ENCODE measurements around the gene ZBTB25.

DNA sequence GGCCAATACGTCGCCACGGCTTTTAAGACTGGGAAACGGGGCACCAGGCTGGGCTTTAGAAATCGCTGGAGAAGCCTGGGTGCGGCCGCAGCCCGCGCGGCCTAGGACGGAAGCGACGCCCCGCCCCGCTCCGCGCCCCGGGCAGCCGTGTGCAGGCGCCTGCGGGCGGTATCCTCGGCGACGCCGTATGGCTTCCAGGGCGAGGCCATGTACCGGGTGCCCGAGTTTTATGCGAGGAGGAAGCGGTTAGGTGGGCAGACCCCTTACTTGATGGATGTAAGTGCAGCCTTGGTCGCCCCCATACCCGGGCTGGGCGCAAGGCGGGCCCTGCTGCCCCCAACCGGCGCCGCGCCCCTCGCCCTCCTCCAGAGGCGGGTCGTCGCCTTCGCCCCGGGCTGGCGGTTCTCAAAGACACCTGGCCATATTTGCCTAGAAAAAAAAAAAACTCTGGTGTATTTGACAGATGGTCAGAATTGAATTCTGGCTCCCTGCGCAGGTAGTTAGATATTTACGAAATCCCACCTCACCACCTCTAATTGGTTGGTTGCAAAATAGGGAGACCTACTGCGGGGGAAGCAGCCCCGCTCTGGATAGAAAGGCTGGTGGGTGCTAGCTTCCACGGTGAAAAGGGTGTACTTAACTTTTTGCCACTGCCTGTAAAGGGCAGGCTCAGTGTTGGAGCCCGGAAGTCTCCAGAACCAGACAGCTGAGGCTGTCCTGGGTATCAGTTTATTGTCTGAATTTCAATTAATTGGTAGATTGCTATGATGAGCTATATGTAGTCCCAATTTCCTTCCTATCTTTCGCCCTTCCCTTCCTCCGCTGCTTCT is 46.4 kb upstream of the ZBTB25 start, which contains the start of gene PPP1R36:
- TF ChIP-seq, protein P1, sequence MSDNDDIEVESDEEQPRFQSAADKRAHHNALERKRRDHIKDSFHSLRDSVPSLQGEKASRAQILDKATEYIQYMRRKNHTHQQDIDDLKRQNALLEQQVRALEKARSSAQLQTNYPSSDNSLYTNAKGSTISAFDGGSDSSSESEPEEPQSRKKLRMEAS (IDR thresholded peaks at IDR 0.05; ENCODE audit: low read depth): no peak
- no peak for TF ChIP-seq FOXJ3 (CRISPR knock-in tag; IDR thresholded peaks at IDR 0.05)
- no peak for TF ChIP-seq JUND (IDR thresholded peaks at IDR 0.05)
- no peak for TF ChIP-seq CTCF (IDR thresholded peaks at IDR 0.05)

Data from SK-N-SH (cell line).